HL-60/S4 (cell line): ENCODE results near the gene LRGUK.
"Not testable (repeated sequence)": the region's sequence is repeated elsewhere in the genome, so short reads cannot be mapped to it uniquely, and the experiment has no call there.

Experiments used
- in situ Hi-C: fragments of 300-500 bp; cut with MboI; formaldehyde crosslinking; loops from 2 replicates; pipeline ENCODE4 v1.14.3; 2022; ENCODE audit warnings: low sequenced_read_pairs

Gene LRGUK

DNA sequence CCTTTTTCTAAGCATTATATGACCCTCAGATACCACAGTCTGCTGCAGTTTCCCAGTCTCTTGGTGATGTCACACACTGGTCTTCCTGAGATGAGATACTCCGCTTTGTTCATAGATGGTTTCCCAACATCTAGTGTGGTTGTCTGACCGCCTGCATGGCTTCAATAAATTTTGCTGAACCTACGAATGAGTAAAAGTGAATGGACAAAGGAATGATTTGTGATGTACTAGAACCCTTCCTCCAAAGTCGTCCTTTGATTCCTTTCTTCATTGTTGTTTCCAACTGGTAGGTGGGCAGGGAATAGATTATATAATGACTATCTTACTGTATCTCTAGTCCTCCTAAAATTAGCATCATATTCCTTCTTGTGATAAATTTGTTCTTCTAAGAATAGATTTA lies 107.1 kb downstream of the LRGUK start:
- in situ Hi-C loops, result no loop called here

DNA sequence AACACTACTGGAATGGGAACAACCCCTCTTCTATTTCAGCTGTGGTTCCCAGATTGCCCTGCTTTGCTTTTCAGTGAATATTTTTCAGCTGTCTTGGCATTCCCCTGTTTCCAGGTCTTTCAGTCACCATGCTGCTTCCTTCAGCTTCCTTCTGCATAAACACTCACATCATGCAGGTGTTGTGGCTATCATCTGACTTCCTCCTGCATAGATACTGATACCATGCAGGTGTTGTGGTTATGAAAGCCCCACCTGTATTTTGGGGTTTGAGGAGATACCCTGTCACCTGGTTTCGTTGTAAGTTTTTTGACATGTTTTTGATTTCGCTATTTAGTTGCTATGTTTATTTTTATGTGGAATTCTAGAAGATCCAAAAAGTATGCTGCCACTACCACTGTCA lies 118.1 kb downstream of the LRGUK start:
- in situ Hi-C loops, result no loop called here

GRCh38 chr7:134246347-134246746 lies 119.2 kb downstream of the LRGUK start:
- in situ Hi-C loops, result no loop called here

- in situ Hi-C loops, result no loop called here
Observed at GRCh38 chr7:134246761-134247160, 119.6 kb downstream of the LRGUK start.

DNA sequence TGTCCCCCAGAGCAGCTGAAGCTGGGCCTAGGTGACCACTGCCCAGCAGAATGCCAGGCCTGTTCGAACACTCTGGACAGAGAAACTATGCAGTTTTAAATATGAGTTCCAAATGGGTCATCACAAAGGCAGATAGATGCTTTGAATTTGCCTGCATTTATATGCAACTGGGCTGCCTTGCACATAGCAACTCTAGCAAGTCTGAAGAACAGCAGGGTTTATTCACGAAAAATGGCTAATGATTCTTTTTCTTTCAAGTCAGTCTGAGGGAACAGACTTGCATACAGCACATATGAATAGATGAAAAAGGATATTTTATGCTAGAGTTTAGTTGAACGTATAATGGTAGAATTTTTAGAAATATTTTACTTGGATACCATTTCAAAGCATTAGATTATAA lies 121.1 kb downstream of the LRGUK start:
- in situ Hi-C loops, result no loop called here

GRCh38 chr7:134254311-134254710 lies 127.2 kb downstream of the LRGUK start:
- in situ Hi-C loops, result no loop called here

DNA sequence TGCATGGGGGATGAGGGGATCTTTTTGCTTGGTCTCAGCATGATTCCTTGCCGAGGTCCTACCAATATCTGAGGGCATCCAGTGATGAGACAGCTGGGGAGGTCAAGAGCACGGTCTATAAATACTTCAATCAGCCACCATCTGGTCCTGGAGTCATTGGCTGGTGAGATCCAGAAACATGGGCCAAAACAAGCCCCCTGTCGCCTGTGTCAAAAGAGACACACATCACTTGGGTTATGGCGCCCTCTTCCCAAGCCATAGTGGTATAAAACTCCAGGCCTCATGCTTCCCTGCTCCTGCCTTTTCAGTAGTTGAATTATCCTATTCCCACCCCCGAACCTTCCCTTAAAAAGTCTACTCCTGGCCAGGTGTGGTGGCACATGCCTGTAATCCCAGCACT lies 128.7 kb downstream of the LRGUK start:
- in situ Hi-C loops, result no loop called here

GRCh38 chr7:134262322-134262721 lies 135.2 kb downstream of the LRGUK start:
- in situ Hi-C loops, result no loop called here

DNA sequence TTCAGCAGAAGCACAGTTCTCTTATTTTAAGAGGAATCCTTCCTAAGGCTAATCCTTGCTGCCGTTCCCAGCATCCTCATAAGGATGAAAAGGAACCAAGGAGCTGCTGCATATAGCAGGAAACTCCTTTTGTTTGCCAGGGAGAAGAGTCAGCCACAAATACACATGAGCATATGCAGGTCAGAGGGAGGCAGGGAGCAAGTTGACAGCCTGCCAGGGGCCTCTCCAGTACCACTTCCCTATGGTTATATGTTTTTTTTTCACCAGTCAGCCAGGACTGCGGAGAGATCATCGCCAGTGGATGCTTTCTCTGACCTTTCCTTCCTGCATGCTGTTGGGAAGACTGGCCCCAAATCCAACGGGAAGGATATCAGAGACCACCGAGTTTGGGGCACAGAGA lies 149.8 kb downstream of the LRGUK start:
- in situ Hi-C loops, result no loop called here

- in situ Hi-C loops, result no loop called here
Observed at GRCh38 chr7:134278502-134279153, 151.5 kb downstream of the LRGUK start.

- in situ Hi-C loops, result no loop called here
Observed at GRCh38 chr7:134279336-134279735, 152.2 kb downstream of the LRGUK start.

DNA sequence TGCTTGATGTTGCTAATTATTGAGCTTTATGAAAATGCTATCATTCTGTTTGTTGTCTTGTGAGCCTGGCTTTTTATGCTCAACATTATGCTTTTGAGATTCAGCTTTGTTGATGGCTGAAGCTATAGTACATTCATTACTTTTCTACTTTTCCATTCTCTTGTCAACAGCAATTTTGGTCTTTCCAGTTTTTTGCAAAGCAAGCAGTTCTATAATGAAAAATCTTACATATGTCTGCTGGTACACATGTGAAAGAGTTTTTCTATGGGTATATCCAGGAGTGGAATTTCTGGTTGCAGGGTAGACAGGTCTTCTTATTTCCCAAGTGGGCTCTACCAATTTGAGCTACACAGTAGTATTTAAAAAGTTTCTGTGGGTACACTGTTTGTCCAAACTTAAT lies 152.8 kb downstream of the LRGUK start:
- in situ Hi-C loops, result no loop called here

DNA sequence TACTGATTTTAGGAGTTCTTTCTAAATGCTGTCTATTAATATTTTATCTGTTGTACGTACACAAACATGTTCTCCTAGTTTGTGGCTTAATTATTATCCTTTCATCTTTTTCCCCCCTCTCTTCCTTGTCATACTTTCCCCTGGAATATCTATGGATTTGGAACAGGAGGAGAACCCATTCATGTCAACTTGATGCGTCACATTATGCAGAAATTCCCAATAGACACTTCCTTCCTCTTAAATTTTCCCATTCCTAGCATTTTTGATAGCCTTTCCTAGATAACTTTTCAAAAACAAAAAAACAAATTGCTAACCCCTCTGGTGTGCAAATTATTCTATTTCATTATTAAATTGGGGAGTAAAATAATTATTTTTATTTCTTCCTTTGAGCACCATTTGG lies 153.4 kb downstream of the LRGUK start:
- in situ Hi-C loops, result no loop called here

- in situ Hi-C loops, result no loop called here
Observed at GRCh38 chr7:134284011-134284410, 156.9 kb downstream of the LRGUK start.

DNA sequence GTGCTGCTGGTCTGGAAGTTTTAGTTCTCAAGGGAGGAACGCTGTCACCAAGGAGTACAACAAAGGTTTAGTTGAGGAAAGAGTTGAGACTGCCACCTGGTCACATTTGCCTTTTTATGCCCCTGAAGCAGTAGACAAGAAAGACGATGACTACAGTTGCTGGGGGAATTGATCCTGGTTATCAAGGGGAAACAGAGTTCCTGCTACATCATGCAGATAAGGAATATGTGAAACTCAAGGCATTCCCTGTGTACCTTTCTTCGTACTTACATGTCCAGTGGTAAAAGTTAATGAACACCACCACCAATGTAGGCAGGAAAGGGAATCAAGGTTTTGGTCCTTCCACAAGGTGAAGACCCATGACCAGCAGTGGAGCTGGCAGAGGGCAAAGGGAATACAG lies 157.8 kb downstream of the LRGUK start:
- in situ Hi-C loops, result no loop called here

DNA sequence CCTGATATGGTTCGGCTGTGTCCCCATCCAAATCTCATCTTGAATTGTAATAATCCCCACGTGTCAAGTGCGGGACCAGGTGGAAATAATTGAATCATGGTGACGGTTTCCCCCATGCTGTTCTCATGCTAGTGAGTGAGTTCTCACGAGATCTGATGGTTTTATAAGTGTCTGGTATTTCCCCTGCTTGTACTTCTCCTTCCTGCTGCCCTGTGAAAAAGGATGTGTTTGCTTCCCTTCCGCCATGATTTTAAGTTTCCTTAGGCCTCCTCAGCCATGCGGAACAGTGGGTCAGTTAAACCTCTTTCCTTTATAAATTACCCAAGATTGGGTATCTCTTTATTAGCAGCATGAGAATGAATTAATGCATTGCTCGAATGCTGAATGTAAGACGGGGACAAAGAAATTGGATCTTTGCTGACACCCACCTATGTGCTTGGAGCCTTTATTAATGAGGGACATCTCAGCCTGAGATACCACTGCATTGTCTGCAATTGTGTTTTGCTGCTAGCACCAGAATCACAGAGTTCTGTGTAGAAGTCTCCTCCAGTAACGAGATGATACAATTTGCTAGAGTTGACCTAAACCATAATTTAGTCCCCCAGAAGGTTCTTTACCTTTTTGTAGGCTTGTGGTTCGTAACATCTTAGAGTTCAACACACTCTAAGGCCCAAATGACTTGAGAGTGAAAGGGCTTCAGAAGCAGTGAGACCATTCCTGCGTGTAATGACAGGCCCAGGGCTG lies 160.9 kb downstream of the LRGUK start:
- in situ Hi-C loops, result no loop called here

DNA sequence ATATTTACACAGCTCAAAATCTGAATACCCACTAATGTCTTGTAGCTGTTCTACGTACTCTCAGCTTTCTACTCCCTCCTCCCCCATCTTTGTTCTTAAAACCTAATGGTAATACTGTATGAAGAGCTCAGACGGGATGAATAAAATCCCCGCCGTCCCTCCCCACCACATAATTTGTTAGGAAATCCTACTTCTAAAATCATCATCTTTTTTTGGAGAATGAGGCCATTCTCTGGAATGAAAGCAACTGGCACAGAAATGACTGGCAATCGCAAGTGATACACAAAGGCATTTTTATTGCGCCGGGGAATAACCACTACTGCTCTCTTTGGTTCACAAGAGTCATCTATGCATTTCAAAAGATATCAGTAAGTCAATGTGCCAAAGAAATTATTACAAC lies 162.3 kb downstream of the LRGUK start:
- in situ Hi-C loops, result no loop called here

DNA sequence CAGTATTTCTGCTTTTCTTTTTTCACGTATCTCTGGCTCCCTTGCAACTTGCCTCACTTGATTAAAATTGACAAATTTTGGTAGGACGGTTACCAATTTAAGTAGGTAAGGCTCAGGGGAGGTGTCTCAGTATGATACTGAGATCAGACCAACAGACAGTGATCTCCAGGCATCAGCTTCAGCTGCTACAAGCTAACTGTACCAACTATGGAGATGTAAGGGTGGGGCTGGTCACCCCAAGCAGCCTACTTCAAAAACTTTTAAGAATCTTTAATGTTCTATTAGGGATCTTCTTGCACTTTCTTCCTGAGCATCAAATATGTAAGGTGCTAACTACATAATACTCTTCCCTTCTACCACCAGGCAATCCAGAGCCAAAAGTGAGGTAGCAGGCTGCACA lies 162.7 kb downstream of the LRGUK start:
- in situ Hi-C loops, result no loop called here

DNA sequence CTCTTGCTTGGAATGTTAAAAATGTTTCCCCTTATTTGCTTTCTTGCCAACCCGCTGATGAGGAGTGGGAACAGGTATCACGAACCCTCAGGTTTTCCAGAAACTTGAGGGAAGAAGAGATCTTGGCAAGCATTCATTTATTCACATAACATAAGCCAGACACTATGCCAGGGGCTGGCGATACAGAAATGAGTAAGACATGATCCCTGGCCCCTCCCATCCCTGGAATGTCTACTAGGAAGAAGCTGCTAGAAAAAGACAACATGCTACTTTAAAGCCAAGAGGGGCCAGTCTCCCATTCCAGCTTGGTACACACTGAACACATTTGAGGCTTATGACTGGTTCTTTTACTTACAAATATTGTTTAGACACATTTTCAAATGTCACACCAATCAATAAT lies 163.1 kb downstream of the LRGUK start:
- in situ Hi-C loops, result no loop called here

DNA sequence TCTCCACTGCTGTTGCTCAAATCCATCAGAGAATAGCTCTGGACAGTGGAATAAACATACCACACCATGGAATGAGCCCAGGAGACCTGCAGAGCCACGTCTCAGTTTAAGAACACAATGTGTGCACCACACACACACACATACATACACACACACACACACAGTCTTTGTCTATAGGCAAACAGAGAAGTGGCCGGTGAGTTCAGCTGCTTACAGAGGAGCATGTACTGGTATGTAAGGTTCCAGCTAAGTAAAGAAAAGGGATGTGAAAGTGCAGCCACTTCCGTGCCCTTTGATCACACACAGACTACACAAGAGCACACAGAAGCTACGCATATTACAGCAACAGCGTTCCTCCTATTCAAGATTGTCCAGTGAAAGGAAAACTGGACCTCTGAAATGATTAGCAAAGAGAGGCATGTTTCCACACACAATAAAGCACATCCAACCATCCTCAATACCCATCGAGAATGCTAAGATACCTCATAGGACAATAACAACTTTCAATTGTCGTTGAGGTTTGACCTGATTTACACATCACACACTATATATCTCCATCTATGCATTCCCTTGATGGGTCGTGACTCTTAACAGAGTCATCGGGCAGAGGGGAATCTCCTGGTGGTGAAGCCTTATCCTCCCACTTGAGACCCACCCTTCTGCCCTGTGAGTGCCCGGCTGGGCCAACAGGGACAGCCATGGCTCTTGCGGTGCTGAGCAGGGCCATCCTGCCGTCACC lies 166.0 kb downstream of the LRGUK start:
- in situ Hi-C loops, result no loop called here

DNA sequence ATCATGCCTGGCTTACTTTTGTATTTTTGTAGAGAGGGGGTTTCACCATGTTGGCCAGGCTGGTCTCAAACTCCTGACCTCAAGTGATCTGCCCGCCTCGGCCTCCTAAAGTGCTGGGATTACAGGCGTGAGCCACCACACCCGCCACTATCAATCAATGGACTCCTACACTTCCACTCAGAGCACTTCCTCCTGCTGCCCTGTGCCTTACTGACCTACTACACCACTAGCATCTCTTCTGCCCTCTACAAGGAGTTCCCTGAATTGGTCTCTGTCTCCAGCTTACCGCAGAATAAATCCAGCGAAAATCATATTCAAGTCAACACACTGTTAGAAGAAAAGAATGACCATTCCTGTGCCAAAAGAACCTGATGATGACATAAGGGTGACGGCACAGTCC lies 168.8 kb downstream of the LRGUK start:
- in situ Hi-C loops, result not testable (repeated sequence)

DNA sequence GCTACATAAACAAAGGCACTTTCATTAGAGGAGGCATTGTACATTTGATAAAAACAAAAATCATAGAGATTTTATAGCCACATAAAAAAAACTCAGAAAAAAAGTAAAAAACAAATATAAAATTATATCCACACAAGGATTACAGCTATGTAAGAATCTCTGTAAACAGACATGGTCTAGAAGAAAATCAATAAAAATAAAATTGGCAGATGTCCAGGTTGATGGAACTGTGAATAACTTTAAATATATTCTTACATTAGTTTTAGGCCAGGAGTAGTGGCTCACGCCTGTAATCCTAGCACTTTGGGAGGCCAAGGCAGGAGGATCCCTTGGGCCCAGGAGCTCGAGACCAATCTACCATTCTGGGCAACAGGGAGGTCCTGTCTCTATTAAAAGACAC lies 170.3 kb downstream of the LRGUK start:
- in situ Hi-C loops, result no loop called here
